Measurements from ENCODE around the gene ACOX2. TPM values are rescaled to one million over a fixed set of nuclear protein-coding genes. Genes with fewer than 3 reads are reported as not detected.

ACOX2 gene
- total and polyA plus RNA-seq, 5 donors from 2014 or later, result not detected

- H3K4me1 ChIP-seq (ENCODE audit: control insufficient read depth, insufficient read depth, low read length, poor library complexity, severe bottlenecking), result peaks cover 32% of the 10 kb centered on the region
- Mint-ChIP-seq H3K27ac (peak overlapping the region; percentile 79 to 97 (median 95)), H3K9me3 (no peaks in the 10 kb centered on the region), H3K4me1 (peaks cover 33 to 58% (median 38%) of the 10 kb centered on the region in 4 donors), H3K27me3 (peaks cover 5% of the 10 kb centered on the region), H3K36me3 (no peaks in the 10 kb centered on the region), H3K4me3 (peak overlapping the region; percentile 80 to 90 (median 84))
- peak overlapping the region; percentile 58 for H3K27ac ChIP-seq (ENCODE audit: insufficient read depth, low read length, poor library complexity, severe bottlenecking)
- ATAC-seq (ENCODE audit: low read depth in 2 of 2) (no peak), DNase-seq (peak in 1 of 3 donors; percentile 5)
- H3K9me3 ChIP-seq (ENCODE audit: control insufficient read depth in 2 of 2, low read length in 2 of 2), result no peaks in the 10 kb centered on the region
- no peaks in the 10 kb centered on the region for H3K36me3 ChIP-seq (ENCODE audit: control insufficient read depth, insufficient read depth, low read length)
- no peak overlapping the region for H3K4me3 ChIP-seq (ENCODE audit: low read depth, low read length)
- H3K27me3 ChIP-seq (ENCODE audit: control insufficient read depth, insufficient read depth, low read length), result no peaks in the 10 kb centered on the region
Observed at GRCh38 chr3:58490860-58491501, 46.0 kb downstream of the ACOX2 start.

GRCh38 chr3:58488967-58489366, 48.0 kb downstream of the ACOX2 start:
- H3K36me3 ChIP-seq (ENCODE audit: control insufficient read depth, insufficient read depth, low read length), result no peaks in the 10 kb centered on the region
- no peak overlapping the region for H3K4me3 ChIP-seq (ENCODE audit: low read depth, low read length)
- DNase-seq (no peak), ATAC-seq (ENCODE audit: low read depth in 2 of 2) (no peak)
- H3K27me3 ChIP-seq (ENCODE audit: control insufficient read depth, insufficient read depth, low read length), result no peaks in the 10 kb centered on the region
- no peak overlapping the region for H3K27ac Mint-ChIP-seq
- no peak overlapping the region for H3K27ac ChIP-seq (ENCODE audit: insufficient read depth, low read length, poor library complexity, severe bottlenecking)
- peaks cover 0 to 1% (median 0%) of the 10 kb centered on the region in 7 donors for H3K9me3 Mint-ChIP-seq
- H3K4me1 ChIP-seq (ENCODE audit: control insufficient read depth, insufficient read depth, low read length, poor library complexity, severe bottlenecking), result peaks cover 26% of the 10 kb centered on the region
- no peak overlapping the region for H3K4me3 Mint-ChIP-seq
- peaks cover 7% of the 10 kb centered on the region for H3K27me3 Mint-ChIP-seq
- no peaks in the 10 kb centered on the region for H3K36me3 Mint-ChIP-seq
- no peaks in the 10 kb centered on the region for H3K9me3 ChIP-seq (ENCODE audit: control insufficient read depth in 2 of 2, low read length in 2 of 2)
- H3K4me1 Mint-ChIP-seq, result peaks cover 19 to 38% (median 22%) of the 10 kb centered on the region in 4 donors

GRCh38 chr3:58487140-58487886, 49.7 kb downstream of the ACOX2 start:
- Mint-ChIP-seq H3K36me3 (no peaks in the 10 kb centered on the region), H3K27ac (peak overlapping the region in 1 of 3 donors; percentile 61), H3K27me3 (peaks cover 20% of the 10 kb centered on the region), H3K4me1 (peaks cover 6 to 22% (median 9%) of the 10 kb centered on the region in 4 donors), H3K4me3 (peak overlapping the region in 2 of 4 donors; percentile 16 to 29), H3K9me3 (peaks cover 0 to 3% (median 0%) of the 10 kb centered on the region in 7 donors)
- Histone ChIP-seq H3K27me3 (ENCODE audit: control insufficient read depth, insufficient read depth, low read length) (peaks cover 3% of the 10 kb centered on the region), H3K4me1 (ENCODE audit: control insufficient read depth, insufficient read depth, low read length, poor library complexity, severe bottlenecking) (peaks cover 12% of the 10 kb centered on the region), H3K9me3 (ENCODE audit: control insufficient read depth in 2 of 2, low read length in 2 of 2) (no peaks in the 10 kb centered on the region), H3K4me3 (ENCODE audit: low read depth, low read length) (no peak overlapping the region), H3K36me3 (ENCODE audit: control insufficient read depth, insufficient read depth, low read length) (no peaks in the 10 kb centered on the region), H3K27ac (ENCODE audit: insufficient read depth, low read length, poor library complexity, severe bottlenecking) (no peak overlapping the region)
- ATAC-seq (ENCODE audit: low read depth in 2 of 2) (no peak), DNase-seq (no peak)

GRCh38 chr3:58485801-58486435, 51.1 kb downstream of the ACOX2 start:
- no peaks in the 10 kb centered on the region for H3K9me3 ChIP-seq (ENCODE audit: control insufficient read depth in 2 of 2, low read length in 2 of 2)
- H3K4me1 ChIP-seq (ENCODE audit: control insufficient read depth, insufficient read depth, low read length, poor library complexity, severe bottlenecking), result peaks cover 6% of the 10 kb centered on the region
- Mint-ChIP-seq H3K27me3 (peaks cover 25% of the 10 kb centered on the region), H3K27ac (no peak overlapping the region), H3K36me3 (no peaks in the 10 kb centered on the region), H3K9me3 (peaks cover 0 to 3% (median 0%) of the 10 kb centered on the region in 7 donors), H3K4me1 (peaks cover 6 to 16% (median 8%) of the 10 kb centered on the region in 4 donors), H3K4me3 (peak overlapping the region in 1 of 4 donors; percentile 15)
- no peak overlapping the region for H3K27ac ChIP-seq (ENCODE audit: insufficient read depth, low read length, poor library complexity, severe bottlenecking)
- DNase-seq (no peak), ATAC-seq (ENCODE audit: low read depth in 2 of 2) (no peak)
- H3K36me3 ChIP-seq (ENCODE audit: control insufficient read depth, insufficient read depth, low read length), result no peaks in the 10 kb centered on the region
- no peak overlapping the region for H3K4me3 ChIP-seq (ENCODE audit: low read depth, low read length)
- H3K27me3 ChIP-seq (ENCODE audit: control insufficient read depth, insufficient read depth, low read length), result peaks cover 3% of the 10 kb centered on the region

GRCh38 chr3:58484722-58485069, 52.3 kb downstream of the ACOX2 start:
- no peak for ATAC-seq (ENCODE audit: low read depth in 2 of 2)
- no peak overlapping the region for H3K4me3 ChIP-seq (ENCODE audit: low read depth, low read length)
- H3K4me3 Mint-ChIP-seq, result no peak overlapping the region
- no peak for DNase-seq
- H3K4me1 ChIP-seq (ENCODE audit: control insufficient read depth, insufficient read depth, low read length, poor library complexity, severe bottlenecking), result no peaks in the 10 kb centered on the region
- H3K36me3 Mint-ChIP-seq, result no peaks in the 10 kb centered on the region
- peak overlapping the region in 1 of 3 donors; percentile 38 for H3K27ac Mint-ChIP-seq
- peaks cover 1 to 6% (median 2%) of the 10 kb centered on the region in 4 donors for H3K4me1 Mint-ChIP-seq
- H3K36me3 ChIP-seq (ENCODE audit: control insufficient read depth, insufficient read depth, low read length), result no peaks in the 10 kb centered on the region
- H3K9me3 ChIP-seq (ENCODE audit: control insufficient read depth in 2 of 2, low read length in 2 of 2), result no peaks in the 10 kb centered on the region
- peaks cover 0 to 3% (median 0%) of the 10 kb centered on the region in 7 donors for H3K9me3 Mint-ChIP-seq
- peaks cover 3% of the 10 kb centered on the region for H3K27me3 ChIP-seq (ENCODE audit: control insufficient read depth, insufficient read depth, low read length)
- H3K27me3 Mint-ChIP-seq, result peaks cover 25% of the 10 kb centered on the region
- H3K27ac ChIP-seq (ENCODE audit: insufficient read depth, low read length, poor library complexity, severe bottlenecking), result no peak overlapping the region

GRCh38 chr3:58484045-58484721, 52.8 kb downstream of the ACOX2 start:
- no peak overlapping the region for H3K27ac ChIP-seq (ENCODE audit: insufficient read depth, low read length, poor library complexity, severe bottlenecking)
- DNase-seq (no peak), ATAC-seq (ENCODE audit: low read depth in 2 of 2) (no peak)
- H3K9me3 ChIP-seq (ENCODE audit: control insufficient read depth in 2 of 2, low read length in 2 of 2), result no peaks in the 10 kb centered on the region
- H3K4me1 Mint-ChIP-seq, result peaks cover 0 to 5% (median 0%) of the 10 kb centered on the region in 4 donors
- H3K36me3 ChIP-seq (ENCODE audit: control insufficient read depth, insufficient read depth, low read length), result no peaks in the 10 kb centered on the region
- peaks cover 3% of the 10 kb centered on the region for H3K27me3 ChIP-seq (ENCODE audit: control insufficient read depth, insufficient read depth, low read length)
- no peaks in the 10 kb centered on the region for H3K4me1 ChIP-seq (ENCODE audit: control insufficient read depth, insufficient read depth, low read length, poor library complexity, severe bottlenecking)
- no peak overlapping the region for H3K4me3 ChIP-seq (ENCODE audit: low read depth, low read length)
- no peak overlapping the region for H3K4me3 Mint-ChIP-seq
- H3K9me3 Mint-ChIP-seq, result peaks cover 0 to 3% (median 0%) of the 10 kb centered on the region in 7 donors
- H3K27ac Mint-ChIP-seq, result peak overlapping the region in 2 of 3 donors; percentile 27 to 62
- no peaks in the 10 kb centered on the region for H3K36me3 Mint-ChIP-seq
- peaks cover 25% of the 10 kb centered on the region for H3K27me3 Mint-ChIP-seq

GRCh38 chr3:58482917-58483636, 53.9 kb downstream of the ACOX2 start:
- Histone ChIP-seq H3K36me3 (ENCODE audit: control insufficient read depth, insufficient read depth, low read length) (no peaks in the 10 kb centered on the region), H3K4me1 (ENCODE audit: control insufficient read depth, insufficient read depth, low read length, poor library complexity, severe bottlenecking) (no peaks in the 10 kb centered on the region), H3K9me3 (ENCODE audit: control insufficient read depth in 2 of 2, low read length in 2 of 2) (no peaks in the 10 kb centered on the region), H3K27me3 (ENCODE audit: control insufficient read depth, insufficient read depth, low read length) (peaks cover 3% of the 10 kb centered on the region), H3K27ac (ENCODE audit: insufficient read depth, low read length, poor library complexity, severe bottlenecking) (no peak overlapping the region), H3K4me3 (ENCODE audit: low read depth, low read length) (no peak overlapping the region)
- H3K27ac Mint-ChIP-seq, result no peak overlapping the region
- DNase-seq, result no peak
- H3K9me3 Mint-ChIP-seq, result peaks cover 0 to 3% (median 0%) of the 10 kb centered on the region in 7 donors
- H3K4me3 Mint-ChIP-seq, result no peak overlapping the region
- no peaks in the 10 kb centered on the region for H3K36me3 Mint-ChIP-seq
- ATAC-seq (ENCODE audit: low read depth in 2 of 2), result no peak
- H3K4me1 Mint-ChIP-seq, result no peaks in the 10 kb centered on the region
- peaks cover 22% of the 10 kb centered on the region for H3K27me3 Mint-ChIP-seq
